ENCODE results near the gene SH2D4B. TPM values are rescaled to one million over a fixed set of nuclear protein-coding genes. Genes with fewer than 3 reads are reported as not detected.

The SH2D4B gene
- total RNA-seq, 1 experiment from 2014 or later, result 0.10 TPM

DNA sequence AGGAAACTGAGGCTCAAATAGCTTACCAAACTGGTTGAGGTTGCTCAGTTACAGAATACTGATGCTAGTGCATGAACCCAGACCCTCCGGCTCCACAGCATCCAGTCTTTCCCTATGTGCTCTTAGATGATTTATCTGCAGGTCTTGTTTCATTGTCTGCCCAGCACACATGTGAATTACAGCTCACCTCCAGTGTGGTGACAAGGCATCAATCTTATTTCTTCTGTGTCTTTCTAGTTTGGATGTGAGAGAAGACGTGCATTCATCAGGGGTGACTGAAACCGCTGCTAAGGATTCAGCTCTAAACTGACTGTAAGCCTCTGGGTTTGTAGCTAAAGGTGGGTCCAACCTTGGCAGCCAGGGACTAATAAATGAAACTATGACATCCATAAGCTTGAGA, 123.8 kb downstream of the SH2D4B start:
- DNase-seq (ENCODE audit: low read depth, low spot score) (no peak), ATAC-seq (no peak)
- TF ChIP-seq TCF7L2 (IDR thresholded peaks at IDR 0.05; ENCODE audit: low read depth, low read length), result no peak
- TF ChIP-seq POLR2AphosphoS5 (IDR thresholded peaks at IDR 0.05; ENCODE audit: low read depth, low read length), result no peak
- TF ChIP-seq, protein P1, sequence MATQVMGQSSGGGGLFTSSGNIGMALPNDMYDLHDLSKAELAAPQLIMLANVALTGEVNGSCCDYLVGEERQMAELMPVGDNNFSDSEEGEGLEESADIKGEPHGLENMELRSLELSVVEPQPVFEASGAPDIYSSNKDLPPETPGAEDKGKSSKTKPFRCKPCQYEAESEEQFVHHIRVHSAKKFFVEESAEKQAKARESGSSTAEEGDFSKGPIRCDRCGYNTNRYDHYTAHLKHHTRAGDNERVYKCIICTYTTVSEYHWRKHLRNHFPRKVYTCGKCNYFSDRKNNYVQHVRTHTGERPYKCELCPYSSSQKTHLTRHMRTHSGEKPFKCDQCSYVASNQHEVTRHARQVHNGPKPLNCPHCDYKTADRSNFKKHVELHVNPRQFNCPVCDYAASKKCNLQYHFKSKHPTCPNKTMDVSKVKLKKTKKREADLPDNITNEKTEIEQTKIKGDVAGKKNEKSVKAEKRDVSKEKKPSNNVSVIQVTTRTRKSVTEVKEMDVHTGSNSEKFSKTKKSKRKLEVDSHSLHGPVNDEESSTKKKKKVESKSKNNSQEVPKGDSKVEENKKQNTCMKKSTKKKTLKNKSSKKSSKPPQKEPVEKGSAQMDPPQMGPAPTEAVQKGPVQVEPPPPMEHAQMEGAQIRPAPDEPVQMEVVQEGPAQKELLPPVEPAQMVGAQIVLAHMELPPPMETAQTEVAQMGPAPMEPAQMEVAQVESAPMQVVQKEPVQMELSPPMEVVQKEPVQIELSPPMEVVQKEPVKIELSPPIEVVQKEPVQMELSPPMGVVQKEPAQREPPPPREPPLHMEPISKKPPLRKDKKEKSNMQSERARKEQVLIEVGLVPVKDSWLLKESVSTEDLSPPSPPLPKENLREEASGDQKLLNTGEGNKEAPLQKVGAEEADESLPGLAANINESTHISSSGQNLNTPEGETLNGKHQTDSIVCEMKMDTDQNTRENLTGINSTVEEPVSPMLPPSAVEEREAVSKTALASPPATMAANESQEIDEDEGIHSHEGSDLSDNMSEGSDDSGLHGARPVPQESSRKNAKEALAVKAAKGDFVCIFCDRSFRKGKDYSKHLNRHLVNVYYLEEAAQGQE (IDR thresholded peaks at IDR 0.05; ENCODE audit: insufficient read depth in 1 of 2, low read depth in 2 of 2, low read length in 1 of 2), result no peak
- TF ChIP-seq, protein P2, sequence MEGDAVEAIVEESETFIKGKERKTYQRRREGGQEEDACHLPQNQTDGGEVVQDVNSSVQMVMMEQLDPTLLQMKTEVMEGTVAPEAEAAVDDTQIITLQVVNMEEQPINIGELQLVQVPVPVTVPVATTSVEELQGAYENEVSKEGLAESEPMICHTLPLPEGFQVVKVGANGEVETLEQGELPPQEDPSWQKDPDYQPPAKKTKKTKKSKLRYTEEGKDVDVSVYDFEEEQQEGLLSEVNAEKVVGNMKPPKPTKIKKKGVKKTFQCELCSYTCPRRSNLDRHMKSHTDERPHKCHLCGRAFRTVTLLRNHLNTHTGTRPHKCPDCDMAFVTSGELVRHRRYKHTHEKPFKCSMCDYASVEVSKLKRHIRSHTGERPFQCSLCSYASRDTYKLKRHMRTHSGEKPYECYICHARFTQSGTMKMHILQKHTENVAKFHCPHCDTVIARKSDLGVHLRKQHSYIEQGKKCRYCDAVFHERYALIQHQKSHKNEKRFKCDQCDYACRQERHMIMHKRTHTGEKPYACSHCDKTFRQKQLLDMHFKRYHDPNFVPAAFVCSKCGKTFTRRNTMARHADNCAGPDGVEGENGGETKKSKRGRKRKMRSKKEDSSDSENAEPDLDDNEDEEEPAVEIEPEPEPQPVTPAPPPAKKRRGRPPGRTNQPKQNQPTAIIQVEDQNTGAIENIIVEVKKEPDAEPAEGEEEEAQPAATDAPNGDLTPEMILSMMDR (IDR thresholded peaks at IDR 0.05), result no peak
- no peak for TF ChIP-seq SIN3A (IDR thresholded peaks at IDR 0.05; ENCODE audit: borderline replicate concordance, insufficient read depth, low read depth, low read length)
- BruUV-seq (replicated peaks), result no TSS peak
- Histone ChIP-seq H3K36me3 (ENCODE audit: control insufficient read depth, insufficient read depth, low read length) (no peaks in the 10 kb centered on the region), H3K27ac (ENCODE audit: low read length) (no peak overlapping the region), H3K9me3 (ENCODE audit: control insufficient read depth, insufficient read depth, low read depth, low read length) (no peaks in the 10 kb centered on the region), H3K27me3 (ENCODE audit: control insufficient read depth, insufficient read depth, low read length) (no peaks in the 10 kb centered on the region), H3K4me1 (ENCODE audit: control insufficient read depth, insufficient read depth, low read length) (0 out of 2 replicates have a peak, but pooled peaks cover 3% of the 10 kb centered on the region), H3K4me3 (ENCODE audit: low read depth in 2 of 2, low read length in 2 of 2) (no peak overlapping the region)
- intact Hi-C loops (cut with micrococcal nuclease; ENCODE audit: unreplicated experiment), result loop anchor here (5.0 to 10.0 kb wide), 2 partner anchors 217 to 261 kb away; no protein-coding TSS in a partner anchor
- POLR2A ChIA-PET, result no interaction called here
- in situ Hi-C loops (cut with HindIII; ENCODE audit: low pct_unique_long_range_greater_than_20kb, low sequenced_read_pairs), result no loop called here
- CTCF ChIA-PET, result no interaction called here

DNA sequence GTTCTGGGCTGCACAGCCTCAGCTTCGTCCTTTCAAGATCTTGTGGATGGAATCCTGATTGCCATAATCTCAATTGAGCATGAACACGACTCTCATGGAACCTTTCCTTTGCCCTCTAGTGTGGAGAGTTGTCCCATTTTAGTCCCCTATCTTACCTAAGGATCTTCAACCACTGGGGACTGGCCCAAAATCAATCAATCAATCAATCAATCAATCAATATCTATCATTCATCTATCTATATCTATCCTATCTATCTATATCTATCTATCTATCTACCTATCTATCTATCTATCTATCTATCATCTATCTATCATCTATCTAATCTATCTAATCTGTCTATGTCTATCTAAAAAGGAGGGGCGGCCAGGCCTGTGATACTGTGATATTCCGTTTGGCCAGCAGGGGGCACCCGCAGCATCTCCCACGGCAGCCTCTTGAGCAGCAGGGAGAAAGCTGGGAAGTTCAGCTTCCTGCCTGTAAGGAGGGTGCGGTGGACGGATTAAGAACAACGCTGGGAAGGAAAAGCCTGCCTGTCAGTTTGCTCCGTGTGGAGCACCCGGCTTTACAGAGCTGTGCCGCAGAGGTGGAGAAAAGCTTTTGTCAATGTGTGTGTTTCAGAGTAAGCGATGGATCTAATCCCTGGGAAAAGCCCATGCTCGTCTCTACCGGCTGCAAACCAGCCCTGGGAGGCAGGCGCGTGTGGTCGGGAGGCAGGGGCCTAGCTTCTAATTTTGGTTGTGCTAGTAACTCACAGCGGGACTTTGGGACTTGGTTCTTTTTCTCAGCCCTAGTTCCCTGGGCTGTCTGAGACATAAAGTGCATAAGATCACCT, 124.9 kb downstream of the SH2D4B start:
- no peaks in the 10 kb centered on the region for H3K9me3 ChIP-seq (ENCODE audit: control insufficient read depth, insufficient read depth, low read depth, low read length)
- peak; percentile 94 for ATAC-seq
- ChIA-PET CTCF (interaction anchor here (0.6 to 1.3 kb wide), 7 partner anchors 22 to 517 kb away, joined by 3 to 6 read pairs (median 3); no protein-coding TSS in a partner anchor), POLR2A (no interaction called here)
- peak overlapping the region; percentile 30; the same call in 1 of the 2 replicates for H3K27ac ChIP-seq (ENCODE audit: low read length)
- DNase-seq (ENCODE audit: low read depth, low spot score), result peak; percentile 39
- in situ Hi-C loops (cut with HindIII; ENCODE audit: low pct_unique_long_range_greater_than_20kb, low sequenced_read_pairs) (no loop called here), intact Hi-C loops (cut with micrococcal nuclease; ENCODE audit: unreplicated experiment) (loop anchor here (5.0 to 10.0 kb wide), 2 partner anchors 218 to 260 kb away; no protein-coding TSS in a partner anchor)
- H3K27me3 ChIP-seq (ENCODE audit: control insufficient read depth, insufficient read depth, low read length), result no peaks in the 10 kb centered on the region
- H3K4me3 ChIP-seq (ENCODE audit: low read depth in 2 of 2, low read length in 2 of 2), result peak overlapping the region; percentile 24 to 52
- H3K4me1 ChIP-seq (ENCODE audit: control insufficient read depth, insufficient read depth, low read length), result 0 out of 2 replicates have a peak, but pooled peaks cover 3% of the 10 kb centered on the region
- TF ChIP-seq, protein P2 (IDR thresholded peaks at IDR 0.05), result peak; percentile 98
- TF ChIP-seq, protein P1 (IDR thresholded peaks at IDR 0.05; ENCODE audit: insufficient read depth in 1 of 2, low read depth in 2 of 2, low read length in 1 of 2), result no peak
- no TSS peak for BruUV-seq (replicated peaks)
- no peaks in the 10 kb centered on the region for H3K36me3 ChIP-seq (ENCODE audit: control insufficient read depth, insufficient read depth, low read length)
